Measurements from ENCODE around the gene SUMO3. TPM values are rescaled to one million over a fixed set of nuclear protein-coding genes. Genes with fewer than 3 reads are reported as not detected.
A peak's percentile ranks its signal among the peaks of the same experiment; 100 is the strongest.

The SUMO3 gene
- total RNA-seq, 1 donor from 2014 or later: 84.5 TPM

- Mint-ChIP-seq H3K36me3 (peaks cover 11% of the 10 kb centered on the region), H3K27me3 (ENCODE audit: low read depth) (no peaks in the 10 kb centered on the region), H3K27ac (no peak overlapping the region), H3K4me3 (no peak overlapping the region), H3K4me1 (peaks cover 4% of the 10 kb centered on the region), H3K9me3 (peaks cover 31% of the 10 kb centered on the region)
- no peak for DNase-seq (ENCODE audit: low spot score in 2 of 2, unreplicated experiment in 2 of 2)
- TF ChIP-seq CTCF (IDR thresholded peaks at IDR 0.05; ENCODE audit: unreplicated experiment): no peak
Observed at GRCh38 chr21:44820851-44821250, 3.0 kb upstream of the SUMO3 start.

- Mint-ChIP-seq H3K9me3 (peaks cover 31% of the 10 kb centered on the region), H3K36me3 (peaks cover 11% of the 10 kb centered on the region), H3K4me1 (peaks cover 4% of the 10 kb centered on the region), H3K27ac (no peak overlapping the region), H3K27me3 (ENCODE audit: low read depth) (no peaks in the 10 kb centered on the region), H3K4me3 (peak overlapping the region; percentile 52)
- no peak for TF ChIP-seq CTCF (IDR thresholded peaks at IDR 0.05; ENCODE audit: unreplicated experiment)
- no peak for DNase-seq (ENCODE audit: low spot score in 2 of 2, unreplicated experiment in 2 of 2)
Observed at GRCh38 chr21:44819283-44820243, 1.7 kb upstream of the SUMO3 start.

GRCh38 chr21:44818640-44819011, 764 bp upstream of the SUMO3 start:
- TF ChIP-seq CTCF (IDR thresholded peaks at IDR 0.05; ENCODE audit: unreplicated experiment): no peak
- H3K9me3 Mint-ChIP-seq: peaks cover 29% of the 10 kb centered on the region
- H3K27ac Mint-ChIP-seq: no peak overlapping the region
- peaks cover 4% of the 10 kb centered on the region for H3K4me1 Mint-ChIP-seq
- H3K4me3 Mint-ChIP-seq: peak overlapping the region; percentile 52
- H3K27me3 Mint-ChIP-seq (ENCODE audit: low read depth): no peaks in the 10 kb centered on the region
- DNase-seq (ENCODE audit: low spot score in 2 of 2, unreplicated experiment in 2 of 2): no peak
- peaks cover 9% of the 10 kb centered on the region for H3K36me3 Mint-ChIP-seq

- no peak for TF ChIP-seq CTCF (IDR thresholded peaks at IDR 0.05; ENCODE audit: unreplicated experiment)
- H3K4me3 Mint-ChIP-seq: peak overlapping the region; percentile 63
- DNase-seq (ENCODE audit: low spot score in 2 of 2, unreplicated experiment in 2 of 2): peak; percentile 86 to 91
Observed at GRCh38 chr21:44817506-44817880, 369 bp downstream of the SUMO3 start.

GRCh38 chr21:44816761-44817505, 929 bp downstream of the SUMO3 start:
- Mint-ChIP-seq H3K27ac (peak overlapping the region; percentile 51), H3K9me3 (peaks cover 13% of the 10 kb centered on the region), H3K36me3 (peaks cover 8% of the 10 kb centered on the region), H3K4me3 (peak overlapping the region; percentile 70), H3K27me3 (ENCODE audit: low read depth) (no peaks in the 10 kb centered on the region), H3K4me1 (peaks cover 4% of the 10 kb centered on the region)
- no peak for DNase-seq (ENCODE audit: low spot score in 2 of 2, unreplicated experiment in 2 of 2)
- TF ChIP-seq CTCF (IDR thresholded peaks at IDR 0.05; ENCODE audit: unreplicated experiment): no peak

More at GRCh38 chr21:44817506-44817880, 369 bp downstream of the SUMO3 start:
- Mint-ChIP-seq H3K9me3 (peaks cover 18% of the 10 kb centered on the region), H3K27me3 (ENCODE audit: low read depth) (no peaks in the 10 kb centered on the region), H3K27ac (no peak overlapping the region), H3K36me3 (peaks cover 8% of the 10 kb centered on the region), H3K4me1 (peaks cover 4% of the 10 kb centered on the region)

Measured in mesothelial cell of epicardium (in vitro differentiated cells).